SK-N-SH treated with all-trans-retinoic acid at 6 μM for 48 hours (cell line): ENCODE measurements around the gene RNF7.
A peak's percentile ranks its signal among the peaks of the same experiment; 100 is the strongest.

ENCODE experiments used
- ATAC-seq: fragments of 200-7000 bp; cut with Tn5 transposase; 3 replicates; pipeline ENCODE4 v1.9.1; 2020; ENCODE audit warnings: mild to moderate bottlenecking, moderate library complexity
- ARNTL ChIP-seq: fragments of 450-650 bp; formaldehyde crosslinking; IDR thresholded peaks from 2 replicates; pipeline ENCODE4 v1.5.0; 2020; ENCODE audit warnings: low read depth, mild to moderate bottlenecking, moderate library complexity, borderline replicate concordance
- BACH2 ChIP-seq: fragments of 250-450 bp; sonication (Bioruptor Pico); IDR thresholded peaks from 2 replicates; pipeline ENCODE4 v1.9.0; 2021; ENCODE audit warnings: mild to moderate bottlenecking, borderline replicate concordance
- CREB5 ChIP-seq: fragments of 250-450 bp; sonication (Bioruptor Pico); IDR thresholded peaks from 2 replicates; pipeline ENCODE4 v1.5.1; 2020; ENCODE audit warnings: low read depth, mild to moderate bottlenecking, moderate library complexity
- CSDC2 ChIP-seq: fragments of 250-450 bp; sonication (Bioruptor Pico); IDR thresholded peaks from 2 replicates; pipeline ENCODE4 v1.5.0; 2020; ENCODE audit warnings: mild to moderate bottlenecking, moderate library complexity
- CSRNP3 ChIP-seq: fragments of 250-450 bp; sonication (Bioruptor Pico); IDR thresholded peaks from 2 replicates; pipeline ENCODE4 v1.5.1; 2021; ENCODE audit warnings: mild to moderate bottlenecking, moderate library complexity
- GLIS3 ChIP-seq: fragments of 250-450 bp; sonication (Bioruptor Pico); IDR thresholded peaks from 2 replicates; pipeline ENCODE4 v1.5.0; 2020; ENCODE audit warnings: mild to moderate bottlenecking, moderate library complexity
- ISL1 ChIP-seq: fragments of 250-450 bp; sonication (Bioruptor Pico); IDR thresholded peaks from 2 replicates; pipeline ENCODE4 v2.1.2; 2022; ENCODE audit warnings: mild to moderate bottlenecking, moderate library complexity
- PPARA ChIP-seq: fragments of 250-450 bp; sonication (Bioruptor Pico); IDR thresholded peaks from 2 replicates; pipeline ENCODE4 v1.5.0; 2020; ENCODE audit warnings: mild to moderate bottlenecking, borderline replicate concordance
- RARB ChIP-seq: fragments of 250-450 bp; sonication (Bioruptor Pico); IDR thresholded peaks from 2 replicates; pipeline ENCODE4 v1.8.0; 2021; ENCODE audit warnings: mild to moderate bottlenecking, moderate library complexity
- SNAI2 ChIP-seq: fragments of 250-450 bp; sonication (Bioruptor Pico); IDR thresholded peaks from 2 replicates; pipeline ENCODE4 v1.5.0; 2020; ENCODE audit warnings: mild to moderate bottlenecking, moderate library complexity
- TCF4 ChIP-seq: fragments of 250-450 bp; sonication (Bioruptor Pico); IDR thresholded peaks from 2 replicates; pipeline ENCODE4 v1.8.0; 2021; ENCODE audit warnings: mild to moderate bottlenecking, moderate library complexity, borderline replicate concordance
- TSHZ2 ChIP-seq: fragments of 250-450 bp; sonication (Bioruptor Pico); IDR thresholded peaks from 2 replicates; pipeline ENCODE4 v1.5.0; 2020; ENCODE audit warnings: mild to moderate bottlenecking, moderate library complexity
- ZC3H10 ChIP-seq: fragments of 250-450 bp; sonication (Bioruptor Pico); IDR thresholded peaks from 2 replicates; pipeline ENCODE4 v1.5.1; 2021; ENCODE audit warnings: mild to moderate bottlenecking, moderate library complexity
- ZFP3 ChIP-seq: fragments of 250-450 bp; sonication (Bioruptor Pico); IDR thresholded peaks from 2 replicates; pipeline ENCODE4 v1.5.0; 2020; ENCODE audit warnings: mild to moderate bottlenecking, moderate library complexity
- ZFP30 ChIP-seq: fragments of 450-650 bp; formaldehyde crosslinking; IDR thresholded peaks from 2 replicates; pipeline ENCODE4 v1.5.0; 2022; ENCODE audit warnings: mild to moderate bottlenecking, moderate library complexity
- ZNF8 ChIP-seq: fragments of 450-650 bp; formaldehyde crosslinking; IDR thresholded peaks from 2 replicates; pipeline ENCODE4 v1.5.0; 2020; ENCODE audit warnings: mild to moderate bottlenecking, moderate library complexity
- TF ChIP-seq, protein P1 (sequence below): fragments of 250-450 bp; sonication (Bioruptor Pico); IDR thresholded peaks from 2 replicates; pipeline ENCODE4 v1.8.0; 2021; ENCODE audit warnings: low read depth, mild to moderate bottlenecking, moderate library complexity, borderline replicate concordance

RNF7 gene

GRCh38 chr3:141764986-141765385 lies 26.9 kb downstream of the RNF7 start:
- TF ChIP-seq CREB5 (CRISPR knock-in tag) (no peak), TCF4 (CRISPR knock-in tag) (no peak), PPARA (no peak)
- TF ChIP-seq, all 23 proteins: peak for 0
- ATAC-seq, result no peak

DNA sequence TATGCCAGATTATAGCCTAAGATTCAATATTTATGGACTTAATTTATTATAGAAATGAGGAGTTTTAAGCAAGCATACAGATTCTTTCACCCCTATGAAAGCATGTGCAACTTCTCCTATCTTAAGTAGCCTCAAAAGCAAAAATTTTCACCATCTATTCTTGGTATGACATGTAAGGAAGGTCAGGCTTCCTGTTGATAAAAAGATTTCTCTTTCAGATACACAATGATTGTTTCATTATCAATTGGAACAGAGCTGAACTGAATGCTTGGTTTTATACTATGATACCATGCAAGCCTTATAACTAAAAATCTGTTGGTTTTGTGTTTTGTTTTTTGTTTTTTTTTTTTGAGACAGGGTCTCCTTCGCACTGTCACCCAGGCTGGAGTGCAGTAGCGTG lies 29.0 kb downstream of the RNF7 start:
- no peak for ATAC-seq
- TF ChIP-seq ZFP30 (CRISPR knock-in tag) (no peak), ZFP3 (CRISPR knock-in tag) (no peak), ZC3H10 (CRISPR knock-in tag) (no peak), TSHZ2 (CRISPR knock-in tag) (no peak), CREB5 (CRISPR knock-in tag) (no peak), ZNF8 (CRISPR knock-in tag) (no peak), ISL1 (CRISPR knock-in tag) (no peak)
- TF ChIP-seq, protein P1, sequence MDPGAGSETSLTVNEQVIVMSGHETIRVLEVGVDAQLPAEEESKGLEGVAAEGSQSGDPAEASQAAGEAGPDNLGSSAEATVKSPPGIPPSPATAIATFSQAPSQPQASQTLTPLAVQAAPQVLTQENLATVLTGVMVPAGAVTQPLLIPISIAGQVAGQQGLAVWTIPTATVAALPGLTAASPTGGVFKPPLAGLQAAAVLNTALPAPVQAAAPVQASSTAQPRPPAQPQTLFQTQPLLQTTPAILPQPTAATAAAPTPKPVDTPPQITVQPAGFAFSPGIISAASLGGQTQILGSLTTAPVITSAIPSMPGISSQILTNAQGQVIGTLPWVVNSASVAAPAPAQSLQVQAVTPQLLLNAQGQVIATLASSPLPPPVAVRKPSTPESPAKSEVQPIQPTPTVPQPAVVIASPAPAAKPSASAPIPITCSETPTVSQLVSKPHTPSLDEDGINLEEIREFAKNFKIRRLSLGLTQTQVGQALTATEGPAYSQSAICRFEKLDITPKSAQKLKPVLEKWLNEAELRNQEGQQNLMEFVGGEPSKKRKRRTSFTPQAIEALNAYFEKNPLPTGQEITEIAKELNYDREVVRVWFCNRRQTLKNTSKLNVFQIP (CRISPR knock-in tag), result no peak

DNA sequence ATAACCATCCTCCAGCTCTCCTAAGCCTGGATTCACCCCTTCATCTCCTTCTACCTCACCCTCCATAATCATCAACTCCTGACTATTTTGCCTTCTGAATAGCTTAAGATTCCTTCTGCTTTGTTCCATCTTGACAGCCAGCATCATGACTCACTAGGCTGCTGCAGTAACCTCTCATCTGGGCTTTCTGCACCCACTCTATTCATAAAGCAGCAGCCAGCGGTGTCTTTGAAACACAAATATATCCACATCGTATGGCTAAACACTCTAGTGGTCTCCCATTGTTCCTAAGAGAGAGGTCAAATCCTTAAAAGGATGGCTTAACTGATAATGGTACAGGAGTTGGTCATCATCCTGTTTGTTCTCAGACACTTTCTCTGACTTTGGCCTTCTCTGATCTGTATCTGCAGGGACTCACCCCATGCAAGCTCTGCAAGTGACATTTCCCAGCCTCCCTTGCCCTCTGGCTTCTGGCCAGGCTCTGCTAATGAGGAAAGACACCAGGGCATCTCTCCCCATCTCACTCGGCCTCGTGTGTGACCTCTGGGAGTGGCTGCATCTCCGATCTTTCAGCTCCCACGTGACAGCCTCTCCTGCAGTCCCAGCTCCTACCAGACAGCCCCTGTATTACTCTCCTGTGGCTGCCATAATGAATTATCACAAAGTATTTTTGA lies 31.3 kb downstream of the RNF7 start:
- ATAC-seq, result peak; percentile 66
- no peak for TF ChIP-seq ARNTL (CRISPR knock-in tag)
- TF ChIP-seq ZC3H10 (CRISPR knock-in tag), result no peak
- no peak for TF ChIP-seq ZFP3 (CRISPR knock-in tag)
- TF ChIP-seq TSHZ2 (CRISPR knock-in tag), result no peak
- TF ChIP-seq SNAI2 (CRISPR knock-in tag), result no peak
- TF ChIP-seq ZFP30 (CRISPR knock-in tag), result no peak
- no peak for TF ChIP-seq CSDC2 (CRISPR knock-in tag)
- no peak for TF ChIP-seq RARB
- TF ChIP-seq, protein P1 (CRISPR knock-in tag), result no peak
- no peak for TF ChIP-seq GLIS3 (CRISPR knock-in tag)
- no peak for TF ChIP-seq BACH2 (CRISPR knock-in tag)
- TF ChIP-seq PPARA, result no peak
- no peak for TF ChIP-seq CSRNP3 (CRISPR knock-in tag)
- TF ChIP-seq TCF4 (CRISPR knock-in tag), result no peak
